Measurements from ENCODE around the gene HAUS2. TPM values are rescaled to one million over a fixed set of nuclear protein-coding genes. Genes with fewer than 3 reads are reported as not detected.
"Not testable (repeated sequence)": the region's sequence is repeated elsewhere in the genome, so short reads cannot be mapped to it uniquely, and the experiment has no call there.

Gene HAUS2
- total RNA-seq, 2 experiments from 2014 or later: 54.8 to 59.0 TPM

- CTCF ChIA-PET: interaction anchor here (0.9 kb wide), 1 partner anchor 11 kb away, joined by 4 read pairs; no protein-coding TSS in a partner anchor
- POLR2A ChIA-PET: not testable (repeated sequence)
These were observed 8.0 kb downstream of the HAUS2 start for GRCh38 chr15:42556550-42557207.

- ChIA-PET CTCF (no interaction called here), POLR2A (interaction anchor here (0.7 kb wide), 1 partner anchor 122 kb away, joined by 11 read pairs; no protein-coding TSS in a partner anchor)
These were observed 10.1 kb downstream of the HAUS2 start for GRCh38 chr15:42558739-42559138.

DNA sequence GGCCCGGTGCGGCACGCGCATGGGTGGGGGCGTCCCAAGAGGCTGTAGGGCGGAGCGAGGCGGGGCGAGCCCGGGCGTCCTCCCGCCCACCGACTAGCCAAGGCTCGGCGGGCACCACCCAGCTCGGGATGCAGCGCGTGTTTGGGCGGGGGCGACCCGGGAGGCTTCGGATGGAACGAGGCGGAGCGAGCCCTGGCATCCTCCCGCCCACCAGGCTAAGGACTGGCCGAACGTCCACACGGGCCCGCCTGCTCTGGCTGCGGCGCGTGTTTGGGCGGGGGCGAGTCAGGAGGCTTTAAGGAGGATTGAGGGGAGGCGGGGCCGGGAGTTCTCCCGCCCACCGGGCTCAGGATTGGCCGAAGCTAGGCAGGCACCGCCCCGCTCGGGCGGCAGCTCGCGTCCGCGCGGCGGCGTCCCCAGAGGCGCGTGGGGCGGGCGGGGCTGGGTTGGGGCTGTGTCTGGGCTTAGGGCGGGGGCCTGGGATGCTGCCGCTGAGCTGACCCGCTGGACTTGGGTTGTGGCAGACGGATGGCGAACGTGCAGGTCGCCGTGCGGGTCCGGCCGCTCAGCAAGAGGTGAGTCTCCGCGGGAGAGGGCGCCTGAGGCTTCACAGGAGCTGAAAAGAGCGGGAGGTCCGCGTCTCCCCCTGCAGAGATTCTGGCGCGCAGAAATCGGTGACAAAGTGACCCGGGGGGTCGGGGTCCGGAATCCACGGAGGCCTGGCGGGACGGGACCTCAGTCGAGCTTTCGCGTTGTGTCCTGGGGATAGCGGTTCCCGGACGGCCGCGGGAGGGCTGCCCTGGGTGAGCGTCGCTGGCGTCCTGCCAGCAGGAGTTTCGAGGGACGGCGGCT lies 26.8 kb downstream of the HAUS2 start, which contains the start of gene STARD9:
TSS of gene STARD9 (plus strand) at position 419 of the 852 bp plus-strand sequence. CDS start at position 529, 110 bp downstream.
- POLR2A ChIA-PET: interaction anchor here (0.9 to 1.6 kb wide), 4 partner anchors 14 to 160 kb away, joined by 3 to 15 read pairs (median 3); partner anchors contain the start of genes HAUS2 and LRRC57

GRCh38 chr15:42576040-42576594 lies 27.5 kb downstream of the HAUS2 start:
- POLR2A ChIA-PET: interaction anchor here (0.9 to 1.6 kb wide), 4 partner anchors 15 to 160 kb away, joined by 3 to 15 read pairs (median 3); partner anchors contain the start of genes HAUS2 and LRRC57
- CTCF ChIA-PET: no interaction called here

More for the DNA sequence above, 26.8 kb downstream of the HAUS2 start, which contains the start of gene STARD9:
- CTCF ChIA-PET: interaction anchor here (1.6 kb wide), 1 partner anchor 28 kb away, joined by 4 read pairs; the partner anchor contains the start of genes HAUS2 and LRRC57

- ChIA-PET CTCF (interaction anchor here (0.6 kb wide), 1 partner anchor 95 kb away, joined by 3 read pairs; no protein-coding TSS in a partner anchor), POLR2A (no interaction called here)
These were observed 28.1 kb downstream of the HAUS2 start for GRCh38 chr15:42576776-42577175.

DNA sequence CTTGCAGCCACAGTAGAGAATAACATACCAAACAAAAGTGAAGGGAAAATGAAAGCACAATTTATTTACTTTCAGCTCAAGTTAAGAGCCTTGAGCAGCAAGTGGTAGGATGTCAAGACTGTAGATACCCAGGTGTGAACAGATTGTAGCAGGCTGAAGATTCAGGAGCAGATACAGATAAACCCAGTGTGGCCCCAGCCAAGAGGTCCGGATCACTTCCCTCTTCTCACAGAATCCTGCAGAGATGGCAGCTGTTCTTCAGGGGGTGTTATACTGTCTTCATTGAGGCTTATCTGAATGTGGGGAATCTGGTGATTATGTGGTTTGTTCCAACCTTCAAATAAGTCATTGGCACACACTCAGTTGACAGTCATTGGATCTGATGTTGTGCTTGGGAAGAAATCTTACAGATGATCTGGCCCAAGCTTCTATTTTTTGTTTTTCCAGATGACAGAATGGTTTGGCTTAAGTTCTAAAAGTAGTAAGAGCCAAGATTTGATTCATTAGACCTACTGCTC lies 28.9 kb downstream of the HAUS2 start:
- CTCF ChIA-PET: no interaction called here
- POLR2A ChIA-PET: interaction anchor here (0.7 kb wide), 1 partner anchor 534 kb away, joined by 3 read pairs; no protein-coding TSS in a partner anchor

DNA sequence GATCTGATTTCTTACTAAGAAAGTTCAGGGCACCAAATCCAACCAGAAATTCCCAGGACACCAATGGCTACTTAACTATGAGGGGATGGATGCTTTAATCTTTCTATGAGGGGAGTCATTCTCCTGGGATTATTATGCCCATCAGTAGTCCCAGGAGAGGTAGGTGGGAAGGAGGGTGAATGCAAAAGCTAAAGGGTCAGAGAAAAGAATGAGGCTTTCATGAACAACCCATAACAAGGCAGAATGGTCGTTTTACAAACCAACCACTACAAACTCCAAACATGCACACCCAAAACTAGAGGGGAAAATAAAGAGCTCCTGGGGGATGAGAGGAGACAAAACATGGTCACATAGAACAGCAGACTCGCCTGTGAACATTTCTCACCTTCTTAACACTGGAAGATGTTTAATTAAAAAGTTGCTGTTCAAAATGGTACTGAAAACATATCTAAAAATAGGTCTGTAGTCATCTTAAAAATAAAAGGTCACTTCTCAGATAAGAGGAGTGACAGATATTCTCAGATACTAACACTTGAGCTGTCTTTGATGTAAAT lies 30.4 kb downstream of the HAUS2 start:
- CTCF ChIA-PET: no interaction called here
- POLR2A ChIA-PET: no interaction called here

DNA sequence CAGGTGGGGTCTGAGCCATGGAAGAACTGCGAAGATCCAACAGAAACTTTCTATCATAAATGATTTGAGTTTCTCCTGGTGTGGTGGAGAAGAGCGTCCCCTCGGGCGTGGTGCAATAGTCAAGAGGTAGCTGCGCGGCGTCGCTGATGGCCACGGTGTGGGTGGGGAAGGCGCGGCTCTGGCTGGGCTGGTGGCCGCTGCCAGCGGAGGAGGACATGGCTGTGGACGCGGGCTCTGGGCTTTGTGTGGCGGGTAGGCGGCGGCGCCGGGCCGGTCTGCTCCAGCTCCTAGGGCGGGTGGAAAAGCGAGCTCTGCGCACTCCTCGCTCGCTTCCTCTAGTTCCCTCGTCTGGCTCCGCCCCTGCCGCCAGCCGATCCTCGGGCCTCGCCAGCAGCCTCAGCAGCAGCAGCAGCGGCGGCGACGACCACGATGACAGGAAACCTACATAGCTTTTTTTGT lies 32.7 kb downstream of the HAUS2 start:
- ChIA-PET CTCF (interaction anchor here (1.1 kb wide), 2 partner anchors 32 to 443 kb away, joined by 3 read pairs; no protein-coding TSS in a partner anchor), POLR2A (interaction anchor here (1.9 kb wide), 1 partner anchor 33 kb away, joined by 9 read pairs; the partner anchor contains the start of genes HAUS2 and LRRC57)

- POLR2A ChIA-PET: interaction anchor here (0.8 to 1.9 kb wide), 2 partner anchors 26 to 35 kb away, joined by 7 to 9 read pairs; partner anchors contain the start of genes HAUS2 and LRRC57
- CTCF ChIA-PET: no interaction called here
These were observed 34.1 kb downstream of the HAUS2 start for GRCh38 chr15:42582569-42583375.

DNA sequence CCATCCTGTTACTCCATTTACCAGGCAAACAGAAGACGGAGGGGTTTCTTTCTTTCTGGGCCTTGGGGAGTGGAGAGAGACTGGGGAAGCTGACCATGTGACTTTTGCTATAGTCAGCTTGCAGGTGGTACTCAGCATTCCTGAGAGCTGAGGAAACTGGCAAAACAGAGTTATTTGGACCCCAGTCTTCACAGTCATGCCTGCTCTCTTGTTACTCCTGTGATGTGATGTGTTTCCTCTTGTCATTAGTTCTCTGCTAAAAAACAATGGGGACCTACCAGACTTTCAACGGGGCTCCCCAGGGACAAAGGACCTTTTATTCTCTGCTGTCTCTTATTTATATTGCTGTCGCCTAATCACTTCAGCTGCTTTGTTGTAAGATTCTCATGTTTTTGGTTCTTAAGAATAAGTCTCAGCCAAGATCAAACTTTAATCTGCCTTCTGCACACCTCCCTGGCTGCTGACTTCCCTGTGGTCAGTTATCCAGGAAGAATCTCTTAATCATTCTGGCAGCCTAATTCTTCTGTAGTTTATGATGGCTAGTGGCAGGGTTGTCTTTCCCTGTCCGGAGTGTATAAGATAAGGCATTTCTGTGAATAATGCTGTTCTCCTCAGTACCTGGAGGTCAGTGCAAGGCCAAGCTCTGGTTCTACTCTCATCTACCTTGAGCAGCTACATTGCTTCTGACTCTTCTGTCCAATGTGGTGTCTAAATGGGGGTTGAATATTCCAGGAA lies 35.6 kb downstream of the HAUS2 start:
- CTCF ChIA-PET: no interaction called here
- POLR2A ChIA-PET: interaction anchor here (0.8 kb wide), 1 partner anchor 25 kb away, joined by 7 read pairs; no protein-coding TSS in a partner anchor

DNA sequence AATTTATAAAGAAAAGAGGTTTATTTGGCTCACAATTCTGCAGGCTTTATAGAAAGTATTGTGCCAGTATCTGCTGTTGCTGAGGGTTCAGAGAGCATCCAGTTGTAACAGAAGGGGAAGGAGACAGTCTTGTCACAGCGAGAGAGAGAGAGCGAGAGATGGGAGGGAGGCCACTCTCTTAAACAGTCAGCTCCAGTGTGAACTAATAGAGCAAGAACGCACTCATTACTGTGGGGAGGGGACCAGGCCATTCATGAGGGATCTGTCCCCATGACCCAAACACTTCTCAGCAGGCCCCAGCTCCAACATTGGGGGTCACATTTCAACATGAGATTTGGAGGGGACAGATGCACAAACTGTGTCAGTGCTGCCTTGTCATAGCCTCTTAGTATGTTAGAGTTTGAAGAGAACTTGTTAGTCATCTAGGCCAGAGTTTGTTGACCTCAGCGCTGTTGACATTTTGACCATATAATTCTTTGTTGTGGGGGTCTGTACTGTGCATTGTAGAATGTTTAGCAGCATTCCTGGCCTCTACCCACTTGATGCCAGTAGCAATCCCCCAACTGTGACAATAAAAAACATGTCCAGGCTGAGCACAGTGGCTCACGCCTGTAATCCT lies 42.1 kb downstream of the HAUS2 start:
- ChIA-PET CTCF (no interaction called here), POLR2A (interaction anchor here (0.7 kb wide), 1 partner anchor 43 kb away, joined by 6 read pairs; no protein-coding TSS in a partner anchor)

GRCh38 chr15:42591238-42591934 lies 42.7 kb downstream of the HAUS2 start:
- CTCF ChIA-PET: no interaction called here
- POLR2A ChIA-PET: interaction anchor here (0.7 kb wide), 1 partner anchor 43 kb away, joined by 6 read pairs; no protein-coding TSS in a partner anchor

GRCh38 chr15:42592716-42593115 lies 44.1 kb downstream of the HAUS2 start:
- ChIA-PET POLR2A (interaction anchor here (0.7 kb wide), 1 partner anchor 421 kb away, joined by 3 read pairs; no protein-coding TSS in a partner anchor), CTCF (interaction anchor here (0.5 kb wide), 1 partner anchor 520 kb away, joined by 3 read pairs; no protein-coding TSS in a partner anchor)

- POLR2A ChIA-PET: interaction anchor here (0.7 kb wide), 1 partner anchor 422 kb away, joined by 3 read pairs; no protein-coding TSS in a partner anchor
- CTCF ChIA-PET: interaction anchor here (0.7 kb wide), 1 partner anchor 12 kb away, joined by 6 read pairs; no protein-coding TSS in a partner anchor
These were observed 44.5 kb downstream of the HAUS2 start for GRCh38 chr15:42593143-42593542.

- CTCF ChIA-PET: no interaction called here
- POLR2A ChIA-PET: no interaction called here
These were observed 45.5 kb downstream of the HAUS2 start for GRCh38 chr15:42594095-42594494.

GRCh38 chr15:42595626-42596240 lies 47.1 kb downstream of the HAUS2 start:
- POLR2A ChIA-PET: no interaction called here
- CTCF ChIA-PET: no interaction called here
